GM19438 (cell line): ENCODE results near the gene DHX35.
"Not testable (repeated sequence)": the region's sequence is repeated elsewhere in the genome, so short reads cannot be mapped to it uniquely, and the experiment has no call there.

Source experiments
- ATAC-seq: cut with Tn5 transposase; IDR thresholded peaks from one replicate; pipeline ENCODE4 v1.9.1; 2021; ENCODE audit warnings: low read depth; ENCODE audit not compliant: unreplicated experiment

The DHX35 gene

GRCh38 chr20:38937978-38938473, 24.1 kb upstream of the DHX35 start:
- no peak for ATAC-seq

GRCh38 chr20:38939686-38940085, 22.5 kb upstream of the DHX35 start:
- no peak for ATAC-seq

DNA sequence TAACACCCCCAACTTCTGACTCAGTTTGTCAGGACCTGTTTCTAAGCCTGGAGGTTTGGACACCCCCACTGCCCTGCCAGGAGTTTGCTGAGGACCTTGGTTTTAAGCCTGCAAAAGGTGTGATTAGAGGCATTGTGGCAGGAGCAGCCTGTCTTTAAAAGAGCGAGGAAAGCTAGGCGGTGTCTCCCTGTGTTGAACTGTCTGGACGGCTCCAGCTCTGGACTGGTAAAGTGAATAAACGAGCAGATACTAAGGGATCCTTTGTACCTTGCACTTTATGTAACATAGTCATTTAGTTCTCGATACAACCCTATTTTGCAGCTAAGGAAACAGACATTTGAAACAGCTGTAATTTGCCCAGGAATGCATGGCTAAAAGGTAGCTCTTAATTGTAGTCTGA, 21.5 kb upstream of the DHX35 start:
- ATAC-seq: no peak

DNA sequence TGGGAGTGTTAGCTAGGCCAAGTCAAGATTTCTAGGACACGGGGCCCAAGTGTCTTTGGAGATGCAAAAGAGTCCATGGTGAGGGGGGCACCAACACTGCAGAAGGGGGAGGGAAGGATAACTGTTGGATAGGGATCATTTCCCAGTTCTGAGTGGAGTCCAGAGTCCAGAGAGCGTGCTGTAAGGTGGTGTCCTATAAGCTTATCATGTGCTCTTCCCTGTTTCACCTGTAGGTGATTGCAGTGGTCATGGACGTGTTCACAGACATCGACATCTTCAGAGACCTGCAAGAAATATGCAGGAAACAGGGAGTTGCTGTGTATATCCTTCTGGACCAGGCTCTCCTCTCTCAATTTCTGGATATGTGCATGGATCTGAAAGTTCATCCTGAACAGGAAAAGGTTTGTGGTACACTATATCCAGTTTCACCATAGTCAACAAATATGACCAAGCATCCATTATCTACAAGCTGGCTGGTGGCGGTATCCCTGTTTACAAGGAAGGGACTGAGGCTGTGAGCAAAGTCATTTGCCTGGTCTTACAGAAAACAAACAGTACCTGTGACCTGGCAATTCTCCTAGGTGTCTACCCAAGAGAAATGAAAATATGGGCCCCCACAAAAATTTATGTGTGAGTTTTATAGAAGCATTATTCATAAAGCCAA, 20.3 kb upstream of the DHX35 start:
- no peak for ATAC-seq

- no peak for ATAC-seq
Observed at GRCh38 chr20:38945012-38945411, 17.1 kb upstream of the DHX35 start.

- ATAC-seq: no peak
Observed at GRCh38 chr20:38946836-38947235, 15.3 kb upstream of the DHX35 start.

DNA sequence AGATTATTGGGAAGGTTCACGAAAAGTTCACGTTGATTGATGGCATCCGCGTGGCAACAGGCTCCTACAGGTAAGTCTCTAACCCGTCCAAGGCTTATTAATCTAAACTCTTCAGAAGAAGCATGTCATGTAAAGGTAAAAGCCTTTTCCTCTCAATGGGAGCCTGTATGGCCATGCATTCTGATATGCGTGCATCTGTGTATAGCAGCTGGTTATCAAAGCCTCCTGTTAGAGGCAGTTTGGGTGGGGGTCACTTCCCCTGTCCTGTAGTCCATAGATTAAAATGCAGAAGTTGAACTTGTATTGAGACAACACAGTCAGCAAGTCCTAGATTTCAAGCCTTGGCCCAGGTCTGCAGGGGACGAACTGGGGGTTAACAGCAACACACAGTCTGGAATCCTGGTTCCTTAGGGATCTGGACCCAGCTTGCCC, 14.2 kb upstream of the DHX35 start:
- ATAC-seq: no peak

DNA sequence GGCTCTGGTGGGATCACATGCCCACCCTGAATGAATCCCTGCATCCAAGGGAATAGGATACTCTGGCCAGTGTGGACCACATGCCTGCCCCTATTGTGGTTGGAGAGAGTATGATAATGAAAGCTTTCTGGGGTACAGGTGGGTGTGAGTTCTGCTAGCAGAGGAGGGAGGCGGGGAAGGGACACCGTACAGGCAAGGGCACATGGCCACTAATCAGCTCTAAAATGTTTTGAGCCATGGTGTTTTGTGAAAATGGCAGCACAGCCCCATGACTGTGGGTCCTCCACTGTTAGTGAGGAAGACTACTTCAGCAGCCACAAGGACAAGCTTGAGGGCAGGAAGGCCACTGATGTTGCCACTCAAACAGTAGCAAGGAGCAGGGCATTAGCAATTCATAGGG, 11.9 kb upstream of the DHX35 start:
- ATAC-seq: no peak

DNA sequence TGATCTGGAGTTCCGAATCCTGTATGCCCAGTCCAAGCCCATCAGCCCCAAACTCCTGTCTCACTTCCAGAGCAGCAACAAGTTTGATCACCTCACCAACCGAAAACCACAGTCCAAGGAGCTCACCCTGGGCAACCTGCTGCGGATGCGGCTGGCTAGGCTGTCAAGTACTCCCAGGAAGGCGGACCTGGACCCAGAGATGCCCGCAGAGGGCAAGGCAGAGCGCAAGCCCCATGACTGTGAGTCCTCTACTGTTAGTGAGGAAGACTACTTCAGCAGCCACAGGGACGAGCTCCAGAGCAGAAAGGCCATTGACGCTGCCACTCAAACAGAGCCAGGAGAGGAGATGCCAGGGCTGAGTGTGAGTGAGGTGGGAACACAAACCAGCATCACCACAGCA, 10.5 kb upstream of the DHX35 start:
- ATAC-seq: no peak

DNA sequence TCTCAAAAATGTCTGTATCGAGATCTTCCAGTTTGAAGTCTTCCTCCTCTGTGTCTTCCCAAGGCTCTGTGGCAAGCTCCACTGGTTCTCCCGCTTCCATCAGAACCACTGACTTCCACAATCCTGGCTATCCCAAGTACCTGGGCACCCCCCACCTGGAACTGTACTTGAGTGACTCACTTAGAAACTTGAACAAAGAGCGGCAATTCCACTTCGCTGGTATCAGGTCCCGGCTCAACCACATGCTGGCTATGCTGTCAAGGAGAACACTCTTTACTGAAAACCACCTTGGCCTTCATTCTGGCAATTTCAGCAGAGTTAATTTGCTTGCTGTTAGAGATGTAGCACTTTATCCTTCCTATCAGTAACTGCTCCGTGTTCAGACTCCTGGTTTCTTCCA, 10.0 kb upstream of the DHX35 start:
- ATAC-seq: no peak

DNA sequence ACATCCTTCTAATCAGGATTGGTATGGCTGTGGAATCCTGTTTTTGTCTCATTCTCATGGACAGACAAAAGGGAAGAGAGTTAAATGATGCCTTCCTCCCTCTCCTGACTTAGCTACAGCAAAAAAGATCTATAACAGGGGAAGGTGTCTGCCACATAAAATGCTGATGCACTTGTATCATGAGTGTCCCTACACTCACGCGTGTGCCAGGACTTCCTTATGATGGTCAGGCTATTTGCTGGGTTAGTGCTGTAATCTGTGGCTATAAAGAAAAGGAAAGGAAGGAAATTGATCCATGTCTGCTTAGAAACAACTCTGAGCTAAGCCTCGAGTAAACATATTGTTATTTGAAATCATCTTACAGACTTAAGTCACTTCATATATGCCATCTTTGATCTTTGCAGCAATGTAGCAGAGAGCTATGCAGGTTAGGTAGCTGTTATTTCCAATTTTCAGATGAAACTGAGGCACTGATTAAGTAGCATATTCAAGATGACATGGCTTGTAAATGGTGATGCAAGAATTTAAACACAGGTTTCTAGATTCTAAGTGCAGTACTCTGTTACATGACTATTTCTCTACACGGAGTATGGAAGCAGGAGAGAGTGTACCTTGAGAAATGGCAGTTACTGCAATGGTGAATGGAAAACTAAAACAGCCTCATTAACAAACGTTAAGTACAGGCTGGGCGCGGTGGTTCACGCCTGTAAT, 8.4 kb upstream of the DHX35 start:
- ATAC-seq: no peak

GRCh38 chr20:38957235-38957876, 4.8 kb upstream of the DHX35 start:
- no peak for ATAC-seq

- no peak for ATAC-seq
Observed at GRCh38 chr20:38957915-38958485, 4.1 kb upstream of the DHX35 start.

DNA sequence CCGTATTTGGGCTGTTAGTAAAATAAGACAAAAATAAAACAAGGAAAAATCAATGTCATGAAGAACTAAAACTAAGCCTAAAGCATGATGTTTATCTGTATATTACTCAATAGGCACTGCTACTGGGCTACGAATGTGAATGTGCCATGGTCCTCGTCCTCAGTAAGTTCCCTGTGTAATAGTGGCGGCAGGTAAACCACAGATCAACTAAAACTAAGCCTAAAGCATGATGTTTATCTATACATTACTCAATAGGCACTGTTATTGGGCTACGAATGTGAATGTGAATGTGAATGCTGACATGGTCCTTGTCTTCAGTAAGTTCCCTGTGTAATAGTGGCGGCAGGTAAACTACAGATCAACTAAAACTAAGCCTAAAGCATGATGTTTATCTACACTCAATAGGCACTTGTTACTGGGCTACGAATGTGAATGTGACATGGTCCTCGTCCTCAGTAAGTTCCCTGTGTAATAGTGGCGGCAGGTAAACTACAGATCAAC, 1.9 kb upstream of the DHX35 start:
- ATAC-seq: not testable (repeated sequence)

DNA sequence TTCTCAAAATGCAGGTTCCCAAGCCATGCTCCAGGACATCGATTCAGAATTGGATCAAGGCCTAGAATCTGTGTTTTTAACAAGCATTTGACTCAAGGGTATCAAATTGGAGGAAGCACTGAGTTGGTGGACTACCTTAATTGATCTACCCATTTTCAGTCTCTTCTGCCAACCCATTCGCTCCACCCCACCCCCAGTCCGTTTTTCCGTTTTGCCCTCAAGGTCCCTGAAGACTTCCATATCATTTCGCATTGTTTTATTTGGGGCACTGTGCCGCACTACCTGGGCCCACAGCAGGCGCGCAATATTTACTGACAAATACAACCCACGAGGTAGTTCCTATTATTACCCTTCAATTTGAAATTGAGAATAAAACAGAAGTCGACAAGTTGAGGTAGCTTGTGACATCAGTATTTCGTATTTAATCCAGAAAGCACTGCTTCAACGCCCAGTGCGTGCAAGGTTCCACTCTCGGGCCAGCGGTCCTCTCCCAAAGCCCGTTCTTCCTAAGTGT, 557 bp upstream of the DHX35 start:
- no peak for ATAC-seq

GRCh38 chr20:38962928-38963401, 821 bp downstream of the DHX35 start:
- ATAC-seq: no peak

GRCh38 chr20:38963745-38964144, 1.6 kb downstream of the DHX35 start:
- no peak for ATAC-seq

DNA sequence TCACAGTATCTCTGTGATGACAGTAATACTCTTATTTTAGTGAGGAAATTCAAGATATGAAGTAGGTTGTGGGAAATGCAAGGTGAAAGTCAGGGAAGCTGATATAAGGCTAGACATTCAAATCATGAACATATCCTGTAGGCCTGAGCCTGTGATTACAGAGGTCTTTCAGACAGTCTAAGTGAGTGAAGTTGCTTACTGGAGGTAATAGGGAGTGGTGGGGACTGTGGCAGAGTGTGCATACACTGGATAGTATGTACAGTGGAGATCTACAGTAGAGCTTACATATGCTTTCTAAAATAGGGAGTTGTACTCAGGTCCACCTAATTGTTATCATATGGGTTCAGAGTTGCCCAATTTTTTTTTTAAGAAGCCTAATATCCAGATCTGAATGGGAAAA, 3.1 kb downstream of the DHX35 start:
- no peak for ATAC-seq

- ATAC-seq: no peak
Observed at GRCh38 chr20:38968090-38968489, 5.9 kb downstream of the DHX35 start.

DNA sequence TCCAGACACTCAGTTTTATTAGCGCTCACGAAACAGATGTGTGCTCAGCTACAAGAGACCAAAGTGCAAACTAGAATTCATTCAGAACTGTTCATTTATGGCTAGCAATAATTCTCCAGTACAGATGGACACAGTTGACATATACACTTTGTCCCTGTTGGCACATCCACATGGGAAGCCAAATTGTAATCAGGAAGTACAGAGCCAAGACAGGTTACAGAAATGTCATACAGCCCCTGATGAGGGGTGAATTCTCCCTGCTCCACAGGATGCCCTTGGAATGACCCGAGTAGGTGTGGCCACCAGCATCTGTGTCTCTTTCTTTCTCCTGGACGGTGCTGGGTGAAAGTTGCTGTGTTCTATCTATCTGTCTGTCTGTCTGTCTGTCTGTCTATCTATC, 7.6 kb downstream of the DHX35 start:
- ATAC-seq: no peak

- ATAC-seq: no peak
Observed at GRCh38 chr20:38970302-38970701, 8.2 kb downstream of the DHX35 start.
